Adrenal gland (tissue), 5 donors: Measurements from ENCODE around the gene CHD9.

Experiments
- POLR2A ChIP-seq, 2 donors: fragments of 450-650 bp; IDR thresholded peaks; one replicate each; pipeline ENCODE4 v1.6.1; 2017; ENCODE audit warnings: antibody characterized with exemption in 2 of 2, mild to moderate bottlenecking in 2 of 2, moderate library complexity in 1 of 2
- TF ChIP-seq, protein P1 (sequence below), 6 experiments: fragments of 450-650 bp in 4 of 6; fragments of 200-600 bp in 2 of 6; sonication (generic) in 1 of 6; IDR thresholded peaks; 1 replicate in 5 of 6; 2 replicates in 1 of 6; pipeline versions ENCODE4 v1.5.1 to v1.8.0; 2016 to 2021; ENCODE audit warnings: antibody characterized with exemption in 6 of 6, mild to moderate bottlenecking in 2 of 6, moderate library complexity in 1 of 6
- donor health status: DM: no; HTN: no; CAD: no.

DNA sequence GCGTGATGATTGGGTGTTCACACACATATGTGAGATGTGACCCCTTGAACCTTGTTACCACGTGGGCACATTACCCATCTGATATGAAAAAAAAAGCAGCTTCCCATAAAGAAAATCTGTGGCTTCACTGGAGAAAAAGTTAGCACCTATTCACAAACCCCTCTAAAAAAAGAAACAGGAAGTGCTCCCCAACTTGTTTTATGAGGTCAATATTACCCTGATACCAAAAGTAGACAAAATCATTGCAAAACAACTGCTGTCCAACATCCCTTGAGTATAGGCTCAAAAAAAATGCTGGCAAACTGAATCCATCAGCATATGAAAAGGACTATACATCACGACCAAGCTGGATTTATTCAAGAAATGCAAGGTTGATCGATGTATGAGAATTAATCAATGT lies 279.8 kb downstream of the CHD9 start:
- TF ChIP-seq, protein P1, sequence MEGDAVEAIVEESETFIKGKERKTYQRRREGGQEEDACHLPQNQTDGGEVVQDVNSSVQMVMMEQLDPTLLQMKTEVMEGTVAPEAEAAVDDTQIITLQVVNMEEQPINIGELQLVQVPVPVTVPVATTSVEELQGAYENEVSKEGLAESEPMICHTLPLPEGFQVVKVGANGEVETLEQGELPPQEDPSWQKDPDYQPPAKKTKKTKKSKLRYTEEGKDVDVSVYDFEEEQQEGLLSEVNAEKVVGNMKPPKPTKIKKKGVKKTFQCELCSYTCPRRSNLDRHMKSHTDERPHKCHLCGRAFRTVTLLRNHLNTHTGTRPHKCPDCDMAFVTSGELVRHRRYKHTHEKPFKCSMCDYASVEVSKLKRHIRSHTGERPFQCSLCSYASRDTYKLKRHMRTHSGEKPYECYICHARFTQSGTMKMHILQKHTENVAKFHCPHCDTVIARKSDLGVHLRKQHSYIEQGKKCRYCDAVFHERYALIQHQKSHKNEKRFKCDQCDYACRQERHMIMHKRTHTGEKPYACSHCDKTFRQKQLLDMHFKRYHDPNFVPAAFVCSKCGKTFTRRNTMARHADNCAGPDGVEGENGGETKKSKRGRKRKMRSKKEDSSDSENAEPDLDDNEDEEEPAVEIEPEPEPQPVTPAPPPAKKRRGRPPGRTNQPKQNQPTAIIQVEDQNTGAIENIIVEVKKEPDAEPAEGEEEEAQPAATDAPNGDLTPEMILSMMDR (IDR thresholded peaks at IDR 0.05), result no peak
- no peak for TF ChIP-seq POLR2A (IDR thresholded peaks at IDR 0.05)
